Ovary (tissue), 3 donors: ENCODE measurements around the gene FDX1.

Source experiments
- CTCF ChIP-seq, 3 donors: fragments of 450-650 bp in 2 of 3; fragments of 200-600 bp in 1 of 3; IDR thresholded peaks; one replicate each; pipeline versions ENCODE4 v1.5.1 to v1.8.0; 2016 to 2022; ENCODE audit warnings: antibody characterized with exemption in 3 of 3, mild to moderate bottlenecking in 1 of 3
- EP300 ChIP-seq: sonication (generic); formaldehyde crosslinking; IDR thresholded peaks from one replicate; pipeline ENCODE4 v1.6.1; 2017; ENCODE audit warnings: antibody characterized with exemption
- donor health status: DM: no; HTN: no; CAD: no.

- TF ChIP-seq CTCF (IDR thresholded peaks at IDR 0.05) (peak in 2 of 3 donors; percentile 50 to 52), EP300 (no peak)
These were observed 3.9 kb downstream of the FDX1 start for GRCh38 chr11:110433393-110434333.
